HG03196 (cell line): Measurements from ENCODE around the gene CALCOCO1.
"Not testable (repeated sequence)": the region's sequence is repeated elsewhere in the genome, so short reads cannot be mapped to it uniquely, and the experiment has no call there.

Experiments used
- ATAC-seq: cut with Tn5 transposase; IDR thresholded peaks from one replicate; pipeline ENCODE4 v1.9.1; 2021; ENCODE audit not compliant: unreplicated experiment

Gene CALCOCO1

GRCh38 chr12:53727310-53728041 lies at the start of gene CALCOCO1:
CALCOCO1 (minus strand) TSS chr12:53727452; CDS start chr12:53725242, 2,210 bp downstream.
- ATAC-seq = peak; percentile 98

DNA sequence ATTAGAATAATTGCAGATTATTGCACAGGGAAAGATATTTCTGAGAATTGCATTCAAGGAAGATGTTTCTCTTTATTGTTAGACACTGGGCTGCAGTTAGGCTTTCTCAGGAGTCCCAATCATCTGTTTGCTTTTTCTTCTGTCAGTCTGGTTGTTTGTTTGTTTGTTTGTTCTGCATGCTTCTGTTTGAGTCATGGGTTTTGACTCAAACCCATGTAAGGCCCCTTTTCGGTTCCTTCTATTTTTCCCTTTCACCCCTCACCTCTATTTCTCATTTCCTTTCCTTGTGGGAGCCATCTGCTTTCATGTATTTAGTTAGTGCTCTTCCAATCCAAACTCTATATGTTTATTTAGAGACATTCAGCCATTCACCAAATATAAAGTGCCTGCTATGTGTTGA lies 49.6 kb upstream of the CALCOCO1 start:
- no peak for ATAC-seq

GRCh38 chr12:53775478-53776145 lies 48.4 kb upstream of the CALCOCO1 start:
- ATAC-seq = no peak

GRCh38 chr12:53770281-53770680 lies 43.0 kb upstream of the CALCOCO1 start:
- ATAC-seq = no peak

DNA sequence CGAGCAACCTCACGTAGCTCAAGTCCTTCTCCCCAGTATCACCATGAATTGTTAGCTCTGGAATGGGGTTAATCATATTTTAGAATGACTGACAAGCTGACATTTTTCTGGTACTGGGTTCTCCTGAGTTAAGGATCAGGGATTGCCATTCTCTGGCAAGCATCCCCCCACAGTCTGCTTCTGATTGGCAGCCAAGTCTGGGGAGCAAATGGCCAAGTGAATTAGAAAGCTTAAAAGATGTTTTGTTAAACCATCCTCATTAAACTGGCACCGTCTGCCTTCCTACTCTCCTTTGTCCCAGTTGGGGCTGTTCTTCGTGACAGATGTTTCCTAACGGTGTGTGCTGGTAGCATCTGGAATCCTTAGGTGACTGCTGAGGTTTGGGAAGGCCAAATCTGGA lies 41.7 kb upstream of the CALCOCO1 start:
- ATAC-seq = no peak

DNA sequence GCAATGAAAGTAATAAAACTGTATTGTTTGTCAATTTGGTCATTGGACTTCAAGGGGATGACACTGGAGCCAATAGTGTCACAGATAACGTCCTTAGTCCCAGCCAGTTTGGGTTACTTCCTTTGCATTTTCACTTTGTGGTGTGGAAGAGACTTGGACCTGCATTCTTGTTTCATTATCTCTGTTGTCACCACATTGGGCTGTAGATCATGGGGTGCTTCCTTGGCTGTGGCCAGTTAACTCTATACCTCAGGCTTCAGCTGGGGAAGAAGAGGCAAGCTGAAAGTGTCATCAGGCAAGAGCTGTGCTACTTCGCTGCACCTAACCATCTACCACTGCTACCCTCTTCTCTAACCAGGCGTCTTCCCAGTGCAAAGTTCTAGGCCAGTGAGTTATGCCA lies 39.6 kb upstream of the CALCOCO1 start:
- no peak for ATAC-seq

GRCh38 chr12:53765891-53766290 lies 38.6 kb upstream of the CALCOCO1 start:
- no peak for ATAC-seq

DNA sequence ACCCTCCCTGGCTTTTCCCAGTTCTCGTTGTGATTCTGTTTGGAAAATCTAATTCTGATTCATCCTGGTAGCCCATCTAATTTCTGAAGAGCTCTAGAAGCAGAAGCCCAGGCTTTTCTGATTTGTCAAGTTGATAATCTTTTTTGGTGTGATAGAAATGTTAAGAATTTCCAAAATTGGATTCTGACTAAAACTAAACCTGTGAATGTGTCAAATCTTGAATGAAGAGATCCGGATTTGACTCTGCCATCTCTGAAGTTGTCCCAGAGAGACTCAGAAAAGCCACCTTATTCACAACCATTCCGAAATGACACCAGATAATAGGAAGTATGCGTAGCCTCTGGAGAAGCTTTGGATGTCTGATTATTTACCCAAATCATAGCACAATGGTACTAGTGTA lies 37.4 kb upstream of the CALCOCO1 start:
- no peak for ATAC-seq

GRCh38 chr12:53762793-53763192 lies 35.5 kb upstream of the CALCOCO1 start:
- ATAC-seq = not testable (repeated sequence)

GRCh38 chr12:53761306-53761705 lies 34.1 kb upstream of the CALCOCO1 start:
- ATAC-seq = no peak

DNA sequence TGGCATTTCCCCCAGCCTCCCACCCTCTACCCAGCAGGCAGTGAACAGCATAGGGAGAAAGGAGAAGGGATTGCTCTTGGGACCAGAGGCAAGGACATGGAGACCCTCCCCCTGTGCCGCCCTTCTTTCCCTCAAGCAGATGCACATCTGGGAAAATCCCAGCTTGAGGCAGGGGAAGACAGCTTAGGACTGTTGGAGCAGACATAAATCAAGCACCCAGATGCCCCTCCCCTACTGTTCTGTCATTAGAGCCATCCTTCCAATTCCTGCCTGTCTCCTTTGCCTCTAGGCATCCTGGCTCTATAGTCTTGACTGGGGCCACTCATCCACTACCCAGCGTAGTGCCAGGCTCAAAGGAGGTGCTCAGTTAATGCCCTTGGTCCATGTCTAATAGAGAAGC lies 32.0 kb upstream of the CALCOCO1 start:
- ATAC-seq = no peak

DNA sequence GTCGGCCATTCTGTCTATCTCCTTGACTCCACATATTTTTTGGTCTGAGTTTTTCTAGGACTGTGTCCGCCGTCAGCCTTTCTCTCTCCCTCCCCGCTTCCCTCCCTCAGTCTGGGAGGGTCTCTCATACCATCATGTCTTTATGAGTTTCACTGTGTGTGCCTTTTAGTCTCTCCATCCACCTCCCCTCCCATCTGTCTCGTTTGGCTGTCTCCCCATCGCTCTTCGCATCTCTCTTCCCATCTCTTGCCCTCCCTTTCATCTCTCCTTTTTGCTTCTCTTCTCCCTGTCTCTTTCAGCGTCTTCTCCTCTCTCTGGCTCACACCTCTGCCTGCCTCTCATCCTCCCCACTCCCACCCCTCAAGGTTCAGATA lies 31.5 kb upstream of the CALCOCO1 start:
- no peak for ATAC-seq

- ATAC-seq = no peak
These were observed 31.0 kb upstream of the CALCOCO1 start for GRCh38 chr12:53758081-53758729.

GRCh38 chr12:53757101-53757770 lies 30.0 kb upstream of the CALCOCO1 start:
- peak; percentile 71 for ATAC-seq

DNA sequence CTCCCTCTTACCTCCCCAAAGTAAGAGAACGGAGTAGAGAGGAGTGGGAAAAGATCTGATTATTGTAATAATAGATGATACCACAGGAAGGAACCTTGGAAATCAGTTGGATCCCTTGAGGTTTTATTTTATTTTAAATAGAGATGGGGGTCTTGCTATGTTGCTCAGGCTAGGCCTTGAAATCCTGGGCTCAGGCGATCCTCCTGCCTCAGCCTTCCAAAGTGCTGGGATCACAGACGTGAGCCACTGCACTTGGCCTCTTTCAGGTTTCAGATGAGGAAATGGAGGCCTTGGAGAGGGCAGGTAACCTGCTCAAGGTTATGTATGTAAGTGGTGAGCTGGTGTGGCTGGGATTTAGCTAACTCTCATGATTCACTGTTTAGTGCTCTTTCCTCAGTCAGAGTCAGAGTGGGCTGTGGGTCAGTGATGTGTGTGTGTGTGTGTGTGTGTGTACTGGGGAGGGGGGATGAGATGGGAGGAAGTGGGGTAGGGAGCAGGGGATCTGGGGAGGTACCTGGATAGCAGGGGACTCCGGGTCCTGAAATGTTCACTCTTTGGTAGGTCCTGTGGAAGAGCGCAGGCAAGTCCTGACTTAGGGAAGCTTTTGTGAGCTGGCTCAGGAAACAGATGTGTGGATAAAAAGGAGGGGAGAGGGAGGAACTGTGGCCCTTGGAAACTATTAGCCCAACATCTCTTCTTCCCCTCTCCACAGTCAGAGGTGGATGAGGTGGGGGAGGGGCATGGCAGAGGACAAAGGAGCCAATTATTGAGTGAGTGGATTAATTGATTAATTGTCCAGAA lies 29.2 kb upstream of the CALCOCO1 start:
- ATAC-seq = no peak

- no peak for ATAC-seq
These were observed 28.6 kb upstream of the CALCOCO1 start for GRCh38 chr12:53755893-53756292.

DNA sequence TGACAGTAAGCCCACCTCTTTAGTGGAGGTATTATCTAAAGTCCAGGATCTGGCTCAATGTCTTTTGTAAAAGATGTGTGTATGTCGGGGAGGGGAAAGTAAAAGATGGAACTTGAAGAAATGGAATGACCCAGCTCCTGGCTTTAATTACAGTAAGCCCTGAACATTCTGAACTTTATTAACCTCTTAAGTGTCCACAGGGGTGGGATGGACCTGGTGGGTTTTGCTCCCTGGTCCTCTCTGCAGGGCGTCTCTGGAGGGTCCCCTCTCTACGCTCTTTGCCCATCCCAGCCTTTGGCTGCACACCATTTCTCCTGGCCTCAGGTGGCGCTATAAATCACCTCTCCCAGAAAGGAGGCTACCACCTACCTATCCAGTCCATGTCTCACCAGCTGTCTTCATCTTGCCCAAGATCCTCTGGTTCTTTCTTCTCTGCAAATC lies 28.2 kb upstream of the CALCOCO1 start:
- ATAC-seq = no peak

- no peak for ATAC-seq
These were observed 27.5 kb upstream of the CALCOCO1 start for GRCh38 chr12:53754633-53755264.

GRCh38 chr12:53754188-53754585 lies 26.9 kb upstream of the CALCOCO1 start:
- ATAC-seq = no peak

DNA sequence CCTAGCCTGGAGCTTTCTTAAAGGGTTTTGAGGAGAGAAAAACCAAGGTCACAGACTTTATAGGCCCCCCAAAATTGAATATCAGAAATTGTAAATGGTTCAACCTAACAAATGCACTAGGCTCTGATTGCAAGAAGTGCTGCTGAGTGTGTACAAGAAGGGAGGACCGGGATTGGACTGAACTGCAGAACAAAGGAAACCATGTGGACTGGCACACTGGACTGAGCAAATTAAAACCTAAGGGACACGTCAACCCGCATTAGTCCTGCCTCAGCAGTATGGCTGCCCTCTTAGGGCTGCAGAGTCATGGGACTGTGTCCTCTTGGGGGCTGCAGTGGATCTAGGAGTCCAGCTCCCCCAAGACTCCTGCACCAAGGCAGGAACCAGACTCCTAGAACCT lies 25.4 kb upstream of the CALCOCO1 start:
- ATAC-seq = no peak
